ENCODE results near the gene KCNK6. TPM values are rescaled to one million over a fixed set of nuclear protein-coding genes. Genes with fewer than 3 reads are reported as not detected.
A peak's percentile ranks its signal among the peaks of the same experiment; 100 is the strongest.

KCNK6 gene
- total RNA-seq, 4 donors from 2014 or later = 14.9 to 44.5 (median 17.6) TPM

DNA sequence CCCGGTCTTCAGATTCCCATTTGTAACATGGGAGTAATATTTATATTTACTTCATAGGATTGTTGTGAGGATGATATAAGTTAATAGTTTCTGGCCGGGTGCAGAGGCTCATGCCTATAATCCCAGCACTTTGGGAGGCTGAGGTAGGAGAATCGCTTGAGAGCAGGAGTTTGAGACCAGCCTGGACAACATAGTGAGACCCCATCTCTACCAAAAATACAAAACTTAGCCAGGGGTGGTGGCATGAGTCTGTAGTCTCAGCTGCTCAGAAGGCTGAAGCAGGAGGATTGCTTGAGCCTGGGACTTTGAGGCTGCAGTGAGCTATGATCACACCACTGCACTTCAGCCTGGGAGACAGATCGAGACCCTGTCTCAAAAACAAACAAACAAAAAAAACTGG lies 27.2 kb downstream of the KCNK6 start:
- Histone ChIP-seq H3K4me1 (no peaks in the 10 kb centered on the region), H3K36me3 (no peaks in the 10 kb centered on the region), H3K27me3 (no peaks in the 10 kb centered on the region), H3K4me3 (no peak overlapping the region), H3K9me3 (no peaks in the 10 kb centered on the region), H3K27ac (no peak overlapping the region)
- in situ Hi-C loops (cut with MboI; ENCODE audit: low pct_ligation_motif_present in 1 of 4, low pct_unique_long_range_greater_than_20kb in 1 of 4, low sequenced_read_pairs in 3 of 4) = loop anchor here (25.0 kb wide), 2 partner anchors 435 to 460 kb away; partner anchors contain the start of genes SIPA1L3 (in 3 of the 4) and WDR87 (in 3 of the 4)
- WGBS, 2 donors (ENCODE audit: low coverage in 1 of 2) = 78 to 93% methylated on average over 2 to 4 of the region's 4 CpGs
- DNase-seq = no peak
- intact Hi-C loops (cut with DNase I; ENCODE audit: low total_unique reads) = no loop called here
- TF ChIP-seq POLR2AphosphoS5 (IDR thresholded peaks at IDR 0.05) = no peak
- no peak for TF ChIP-seq POLR2A (IDR thresholded peaks at IDR 0.05)
- TF ChIP-seq, protein P1, sequence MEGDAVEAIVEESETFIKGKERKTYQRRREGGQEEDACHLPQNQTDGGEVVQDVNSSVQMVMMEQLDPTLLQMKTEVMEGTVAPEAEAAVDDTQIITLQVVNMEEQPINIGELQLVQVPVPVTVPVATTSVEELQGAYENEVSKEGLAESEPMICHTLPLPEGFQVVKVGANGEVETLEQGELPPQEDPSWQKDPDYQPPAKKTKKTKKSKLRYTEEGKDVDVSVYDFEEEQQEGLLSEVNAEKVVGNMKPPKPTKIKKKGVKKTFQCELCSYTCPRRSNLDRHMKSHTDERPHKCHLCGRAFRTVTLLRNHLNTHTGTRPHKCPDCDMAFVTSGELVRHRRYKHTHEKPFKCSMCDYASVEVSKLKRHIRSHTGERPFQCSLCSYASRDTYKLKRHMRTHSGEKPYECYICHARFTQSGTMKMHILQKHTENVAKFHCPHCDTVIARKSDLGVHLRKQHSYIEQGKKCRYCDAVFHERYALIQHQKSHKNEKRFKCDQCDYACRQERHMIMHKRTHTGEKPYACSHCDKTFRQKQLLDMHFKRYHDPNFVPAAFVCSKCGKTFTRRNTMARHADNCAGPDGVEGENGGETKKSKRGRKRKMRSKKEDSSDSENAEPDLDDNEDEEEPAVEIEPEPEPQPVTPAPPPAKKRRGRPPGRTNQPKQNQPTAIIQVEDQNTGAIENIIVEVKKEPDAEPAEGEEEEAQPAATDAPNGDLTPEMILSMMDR (IDR thresholded peaks at IDR 0.05) = no peak
- no peak for TF ChIP-seq EP300 (IDR thresholded peaks at IDR 0.05; ENCODE audit: low read depth)

DNA sequence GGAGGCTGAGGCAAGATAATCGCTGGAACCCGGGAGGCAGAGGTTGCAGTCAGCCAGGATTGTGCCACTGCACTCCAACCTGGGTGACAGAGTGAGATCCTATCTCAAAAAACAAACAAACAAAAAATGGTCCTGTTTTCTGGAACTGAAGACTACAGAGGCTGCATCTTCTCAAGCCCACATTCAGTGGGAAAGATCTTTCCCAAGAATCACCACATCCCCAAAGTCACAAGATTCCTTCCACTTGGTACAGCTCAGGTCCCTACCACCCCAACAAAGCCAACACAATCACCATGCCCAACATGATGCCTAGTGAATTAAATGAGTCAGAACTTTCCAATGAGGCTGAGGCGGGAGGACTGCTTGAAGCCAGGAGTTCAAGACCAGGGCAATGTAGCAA lies 31.2 kb downstream of the KCNK6 start:
- in situ Hi-C loops (cut with MboI; ENCODE audit: low pct_ligation_motif_present in 1 of 4, low pct_unique_long_range_greater_than_20kb in 1 of 4, low sequenced_read_pairs in 3 of 4) = no loop called here
- Histone ChIP-seq H3K27ac (no peak overlapping the region), H3K4me1 (no peaks in the 10 kb centered on the region), H3K4me3 (no peak overlapping the region), H3K36me3 (no peaks in the 10 kb centered on the region), H3K9me3 (no peaks in the 10 kb centered on the region), H3K27me3 (peaks cover 14% of the 10 kb centered on the region)
- 88 to 100% methylated on average over 1 to 3 of the region's 3 CpGs for WGBS, 2 donors (ENCODE audit: low coverage in 1 of 2)
- TF ChIP-seq, protein P1 (IDR thresholded peaks at IDR 0.05) = no peak
- TF ChIP-seq POLR2AphosphoS5 (IDR thresholded peaks at IDR 0.05) (no peak), POLR2A (IDR thresholded peaks at IDR 0.05) (no peak), EP300 (IDR thresholded peaks at IDR 0.05; ENCODE audit: low read depth) (no peak)
- no peak for DNase-seq
- intact Hi-C loops (cut with DNase I; ENCODE audit: low total_unique reads) = no loop called here

DNA sequence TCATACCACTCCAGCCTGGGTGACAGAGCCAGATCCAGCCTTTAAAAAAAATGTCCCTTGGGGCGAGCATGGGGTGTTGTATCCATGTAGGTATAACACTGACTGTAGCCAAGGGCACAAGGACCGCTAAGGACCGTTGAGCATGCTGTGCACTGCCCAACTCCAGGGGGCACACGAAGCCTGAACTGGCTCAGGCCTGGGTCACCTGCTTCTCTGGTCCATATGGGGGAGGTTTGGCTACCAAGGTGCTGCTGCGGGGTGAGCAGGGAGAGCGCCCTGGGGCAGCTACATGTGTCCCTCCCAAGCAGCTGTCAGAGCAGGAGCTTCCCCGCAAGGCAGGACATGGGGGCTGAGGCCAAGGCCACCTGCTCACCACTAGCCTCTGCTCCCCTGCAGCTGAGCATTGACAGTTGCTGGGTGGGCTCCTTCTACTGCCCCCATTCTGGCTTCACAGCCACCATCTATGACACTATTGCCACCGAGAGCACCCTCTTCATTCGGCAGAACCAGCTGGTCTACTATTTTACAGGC lies 32.3 kb downstream of the KCNK6 start:
- no peak overlapping the region for H3K27ac ChIP-seq
- intact Hi-C loops (cut with DNase I; ENCODE audit: low total_unique reads) = no loop called here
- no peaks in the 10 kb centered on the region for H3K9me3 ChIP-seq
- in situ Hi-C loops (cut with MboI; ENCODE audit: low pct_ligation_motif_present in 1 of 4, low pct_unique_long_range_greater_than_20kb in 1 of 4, low sequenced_read_pairs in 3 of 4) = no loop called here
- TF ChIP-seq POLR2A (IDR thresholded peaks at IDR 0.05) (peak; percentile 8), POLR2AphosphoS5 (IDR thresholded peaks at IDR 0.05) (no peak)
- H3K4me1 ChIP-seq = no peaks in the 10 kb centered on the region
- no peaks in the 10 kb centered on the region for H3K36me3 ChIP-seq
- DNase-seq = no peak
- H3K27me3 ChIP-seq = peaks cover 21% of the 10 kb centered on the region
- no peak overlapping the region for H3K4me3 ChIP-seq
- 69% methylated on average over 9 of the region's 9 CpGs; no CpG with 5 or more reads in 1 of the 2 donors for WGBS, 2 donors (ENCODE audit: low coverage in 1 of 2)

DNA sequence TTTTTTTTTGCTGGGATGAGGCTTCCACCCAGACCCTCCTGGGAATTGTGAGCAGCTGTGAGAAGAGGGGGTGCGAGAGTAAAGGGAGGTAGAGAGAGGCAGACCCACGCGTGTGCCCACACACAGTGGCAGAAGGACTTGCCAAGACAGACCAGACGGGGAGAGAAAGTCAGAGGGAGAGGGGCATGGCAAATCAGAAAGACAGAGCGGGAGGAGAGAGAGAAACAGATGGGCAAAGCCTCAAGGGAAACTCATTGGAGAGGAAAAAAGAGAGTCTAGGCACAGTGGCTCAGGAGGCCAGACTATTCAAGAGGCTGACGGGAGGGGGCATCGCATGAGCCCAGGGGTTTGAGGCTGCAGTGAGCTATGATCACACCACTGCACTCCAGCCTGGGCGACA lies 33.0 kb downstream of the KCNK6 start:
- WGBS, 2 donors (ENCODE audit: low coverage in 1 of 2) = 72 to 76% methylated on average over 4 to 8 of the region's 8 CpGs
- Histone ChIP-seq H3K36me3 (no peaks in the 10 kb centered on the region), H3K9me3 (no peaks in the 10 kb centered on the region), H3K4me1 (no peaks in the 10 kb centered on the region), H3K27ac (no peak overlapping the region), H3K4me3 (no peak overlapping the region), H3K27me3 (peaks cover 27% of the 10 kb centered on the region)
- no peak for DNase-seq
- TF ChIP-seq POLR2AphosphoS5 (IDR thresholded peaks at IDR 0.05) (no peak), POLR2A (IDR thresholded peaks at IDR 0.05) (no peak), EP300 (IDR thresholded peaks at IDR 0.05; ENCODE audit: low read depth) (no peak)
- TF ChIP-seq, protein P1 (IDR thresholded peaks at IDR 0.05) = no peak
- in situ Hi-C loops (cut with MboI; ENCODE audit: low pct_ligation_motif_present in 1 of 4, low pct_unique_long_range_greater_than_20kb in 1 of 4, low sequenced_read_pairs in 3 of 4) (no loop called here), intact Hi-C loops (cut with DNase I; ENCODE audit: low total_unique reads) (no loop called here)
